HFFc6 (cell line): ENCODE measurements around the gene SORBS2. TPM values are rescaled to one million over a fixed set of nuclear protein-coding genes. Genes with fewer than 3 reads are reported as not detected.

Experiments
- DNase-seq: peaks from one replicate; pipeline ENCODE4 v3.0.0-alpha.2; 2018
- H3K27ac Mint-ChIP-seq: 2 replicates; pipeline ENCODE4 v1.8.0; 2020; ENCODE audit warnings: mild to moderate bottlenecking, mixed read lengths
- H3K27me3 Mint-ChIP-seq: 2 replicates; pipeline ENCODE4 v1.8.0; 2021; ENCODE audit warnings: mild to moderate bottlenecking, moderate library complexity, mixed read lengths; ENCODE audit not compliant: insufficient read depth
- H3K36me3 Mint-ChIP-seq: 2 replicates; pipeline ENCODE4 v1.8.0; 2021; ENCODE audit warnings: low read depth, mixed read lengths
- H3K4me1 Mint-ChIP-seq: 2 replicates; pipeline ENCODE4 v1.8.0; 2020; ENCODE audit warnings: low read depth, mixed read lengths
- H3K4me3 Mint-ChIP-seq: 2 replicates; pipeline ENCODE4 v1.8.0; 2020; ENCODE audit warnings: mild to moderate bottlenecking, moderate library complexity, mixed read lengths
- H3K9me3 Mint-ChIP-seq: 2 replicates; pipeline ENCODE4 v1.8.0; 2020; ENCODE audit warnings: mild to moderate bottlenecking, mixed read lengths
- total RNA-seq, 6 experiments: library from RNA; stranded (reverse); fragmentation: NEBNext Ultra II Directional; extraction: Animal tissue kit (Norgen Biotek cat#: 25700); gene quantifications; 2 replicates in 1 of 6; 3 replicates in 5 of 6; pipeline ENCODE4 v1.2.3, GENCODE V29; 2021
- TF ChIP-seq, protein P1 (sequence below): fragments of 200-600 bp; sonication (generic); IDR thresholded peaks from 2 replicates; pipeline ENCODE4 v1.5.0; 2021; ENCODE audit warnings: antibody characterized with exemption, mild to moderate bottlenecking

Gene SORBS2
- total RNA-seq, 6 experiments from 2014 or later: 0.48 to 3.6 (median 0.72) TPM

DNA sequence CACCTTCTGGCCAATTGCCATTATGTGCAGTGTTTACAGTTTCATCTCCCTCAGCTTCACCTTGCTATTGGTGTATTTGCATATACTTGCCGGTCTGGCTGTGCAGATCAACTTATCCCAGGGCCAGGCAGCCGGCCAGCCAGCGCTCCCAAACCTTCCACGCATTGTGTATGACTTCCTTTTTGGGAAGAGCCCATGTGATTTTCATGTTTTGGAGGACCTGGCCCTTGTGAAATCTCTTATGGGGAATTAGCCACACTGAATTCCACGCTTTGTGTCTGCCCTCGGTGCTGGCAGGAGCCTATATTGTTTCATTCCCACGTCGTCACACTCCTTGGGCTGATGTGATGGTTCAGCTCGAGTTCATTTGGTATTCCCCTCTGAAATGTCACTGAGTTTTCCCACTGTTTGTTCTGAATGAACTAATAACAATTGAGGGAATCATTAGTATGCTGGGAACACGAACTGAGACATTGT lies 270.7 kb downstream of the SORBS2 start:
- TF ChIP-seq, protein P1, sequence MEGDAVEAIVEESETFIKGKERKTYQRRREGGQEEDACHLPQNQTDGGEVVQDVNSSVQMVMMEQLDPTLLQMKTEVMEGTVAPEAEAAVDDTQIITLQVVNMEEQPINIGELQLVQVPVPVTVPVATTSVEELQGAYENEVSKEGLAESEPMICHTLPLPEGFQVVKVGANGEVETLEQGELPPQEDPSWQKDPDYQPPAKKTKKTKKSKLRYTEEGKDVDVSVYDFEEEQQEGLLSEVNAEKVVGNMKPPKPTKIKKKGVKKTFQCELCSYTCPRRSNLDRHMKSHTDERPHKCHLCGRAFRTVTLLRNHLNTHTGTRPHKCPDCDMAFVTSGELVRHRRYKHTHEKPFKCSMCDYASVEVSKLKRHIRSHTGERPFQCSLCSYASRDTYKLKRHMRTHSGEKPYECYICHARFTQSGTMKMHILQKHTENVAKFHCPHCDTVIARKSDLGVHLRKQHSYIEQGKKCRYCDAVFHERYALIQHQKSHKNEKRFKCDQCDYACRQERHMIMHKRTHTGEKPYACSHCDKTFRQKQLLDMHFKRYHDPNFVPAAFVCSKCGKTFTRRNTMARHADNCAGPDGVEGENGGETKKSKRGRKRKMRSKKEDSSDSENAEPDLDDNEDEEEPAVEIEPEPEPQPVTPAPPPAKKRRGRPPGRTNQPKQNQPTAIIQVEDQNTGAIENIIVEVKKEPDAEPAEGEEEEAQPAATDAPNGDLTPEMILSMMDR: no peak
- DNase-seq: no peak
- no peaks in the 10 kb centered on the region for H3K9me3 Mint-ChIP-seq
- no peaks in the 10 kb centered on the region for H3K4me1 Mint-ChIP-seq
- H3K27ac Mint-ChIP-seq: no peak overlapping the region
- H3K4me3 Mint-ChIP-seq: no peak overlapping the region
- no peaks in the 10 kb centered on the region for H3K36me3 Mint-ChIP-seq
- peaks cover 17% of the 10 kb centered on the region; the same call in 1 of the 2 replicates for H3K27me3 Mint-ChIP-seq

DNA sequence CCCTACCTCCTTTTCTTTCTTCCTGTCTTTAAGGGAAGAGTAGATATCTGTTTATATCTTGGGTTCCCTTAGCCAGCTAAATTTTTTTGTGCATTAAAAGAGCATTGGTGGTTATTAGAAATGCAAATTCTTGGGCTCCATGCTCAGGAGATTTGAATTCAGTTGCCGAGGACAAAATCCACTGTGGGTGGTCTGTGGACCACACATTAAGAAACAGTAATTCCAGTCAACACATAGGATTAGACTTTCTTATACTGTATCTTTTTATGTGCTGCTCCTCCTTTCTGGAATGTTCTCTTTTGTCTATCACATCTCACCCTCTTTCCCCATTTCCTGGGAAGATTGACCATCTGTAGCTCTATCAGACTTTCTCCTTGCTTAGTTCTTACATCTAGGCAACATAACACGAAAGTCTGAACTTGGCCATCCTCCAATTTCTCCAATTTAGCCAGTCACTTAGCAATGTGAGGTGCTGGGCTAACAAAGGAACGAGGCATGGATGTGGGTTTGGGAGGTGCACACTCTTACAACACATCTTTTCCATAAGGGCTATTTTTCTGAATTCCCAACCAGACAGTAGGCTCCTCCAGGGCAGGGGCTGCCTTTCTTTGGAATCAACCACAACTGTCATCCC lies 271.4 kb downstream of the SORBS2 start:
- TF ChIP-seq, protein P1: no peak
- no peak overlapping the region for H3K27ac Mint-ChIP-seq
- H3K9me3 Mint-ChIP-seq: no peaks in the 10 kb centered on the region
- H3K4me3 Mint-ChIP-seq: no peak overlapping the region
- DNase-seq: no peak
- H3K4me1 Mint-ChIP-seq: no peaks in the 10 kb centered on the region; the same call in 1 of the 2 replicates
- H3K27me3 Mint-ChIP-seq: peaks cover 23% of the 10 kb centered on the region
- H3K36me3 Mint-ChIP-seq: no peaks in the 10 kb centered on the region

DNA sequence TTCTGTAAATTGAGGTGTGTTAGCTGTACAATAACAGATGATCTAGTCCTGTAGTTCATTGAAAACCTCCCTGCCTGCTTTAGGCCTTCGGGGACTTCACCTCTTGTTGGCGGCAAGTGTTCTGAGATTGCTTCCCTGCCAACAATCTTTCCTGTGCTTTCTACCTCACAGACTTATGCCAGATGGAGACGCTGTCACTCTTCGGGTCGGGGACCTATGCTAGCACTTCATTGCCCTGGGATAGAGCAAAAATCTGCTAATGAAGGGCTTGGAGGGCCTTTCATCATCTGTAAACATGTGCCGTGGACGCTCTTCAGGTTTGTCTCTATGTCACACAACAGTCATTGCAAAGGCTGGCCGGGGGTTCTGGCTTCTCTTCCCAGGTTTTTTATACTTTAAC lies 272.0 kb downstream of the SORBS2 start:
- Mint-ChIP-seq H3K9me3 (no peaks in the 10 kb centered on the region), H3K4me1 (no peaks in the 10 kb centered on the region; the same call in 1 of the 2 replicates), H3K4me3 (no peak overlapping the region), H3K27me3 (peaks cover 24% of the 10 kb centered on the region), H3K36me3 (no peaks in the 10 kb centered on the region), H3K27ac (no peak overlapping the region)
- DNase-seq: no peak
- TF ChIP-seq, protein P1: no peak

DNA sequence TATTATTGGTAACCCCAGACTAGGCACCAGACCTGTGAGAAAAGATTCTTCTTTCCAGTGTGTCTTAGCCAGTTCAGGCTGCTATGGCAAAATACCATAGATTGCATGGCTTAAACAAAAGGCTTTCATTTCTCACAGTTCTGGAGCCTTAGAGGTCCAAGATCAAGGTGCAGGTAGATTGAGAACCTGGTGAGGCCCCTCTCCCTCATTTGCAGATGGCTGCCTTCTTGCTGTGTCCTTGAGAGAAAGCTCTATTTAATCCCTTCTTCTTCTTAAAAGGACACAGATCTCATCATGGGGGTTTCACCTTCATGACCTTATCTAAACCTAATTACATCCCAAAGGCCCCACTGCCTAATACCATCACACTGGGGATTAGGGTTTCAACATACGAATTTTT lies 273.2 kb downstream of the SORBS2 start:
- Mint-ChIP-seq H3K4me1 (no peaks in the 10 kb centered on the region; the same call in 1 of the 2 replicates), H3K27me3 (peaks cover 30% of the 10 kb centered on the region), H3K9me3 (no peaks in the 10 kb centered on the region), H3K4me3 (no peak overlapping the region), H3K36me3 (no peaks in the 10 kb centered on the region), H3K27ac (no peak overlapping the region)
- TF ChIP-seq, protein P1: no peak
- DNase-seq: no peak

DNA sequence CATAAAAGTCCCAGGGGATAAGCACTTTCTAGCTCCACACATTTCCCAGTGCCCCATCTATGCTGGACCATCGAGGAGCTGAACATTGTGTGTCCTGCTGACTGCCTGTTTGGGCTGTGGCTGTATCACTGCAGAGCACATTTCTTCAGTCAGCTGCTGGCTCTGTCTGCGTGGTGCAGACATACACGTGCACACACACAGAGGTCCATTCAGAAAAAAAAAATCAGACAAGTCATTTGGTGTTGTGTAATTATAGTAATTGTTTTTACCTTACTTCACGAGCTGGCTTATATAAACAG lies 275.6 kb downstream of the SORBS2 start:
- no peaks in the 10 kb centered on the region for H3K9me3 Mint-ChIP-seq
- TF ChIP-seq, protein P1: no peak
- no peak overlapping the region for H3K4me3 Mint-ChIP-seq
- no peaks in the 10 kb centered on the region for H3K36me3 Mint-ChIP-seq
- no peaks in the 10 kb centered on the region; the same call in 1 of the 2 replicates for H3K4me1 Mint-ChIP-seq
- H3K27ac Mint-ChIP-seq: no peak overlapping the region
- H3K27me3 Mint-ChIP-seq: peaks cover 30% of the 10 kb centered on the region
- DNase-seq: no peak
